GM13977 (cell line): ENCODE results near the gene MEGF6.

Experiments used
- DNase-seq: peaks from one replicate; pipeline ENCODE4 v3.0.0; 2012; ENCODE audit warnings: low spot score
- CTCF ChIP-seq: IDR thresholded peaks from 2 replicates; pipeline ENCODE4 v1.5.1; 2012; ENCODE audit warnings: mild to moderate bottlenecking, control low read depth; ENCODE audit not compliant: insufficient read depth; ENCODE audit errors: extremely low read depth, missing control alignments
- in situ Hi-C: fragments of 300-500 bp; cut with MboI; formaldehyde crosslinking; loops from one replicate; pipeline ENCODE4 v1.12.0; 2022; ENCODE audit warnings: low sequenced_read_pairs, low pct_unique_long_range_greater_than_20kb, mixed read lengths, inconsistent platforms; ENCODE audit not compliant: unreplicated experiment

Gene MEGF6

GRCh38 chr1:3566003-3566885, 45.1 kb downstream of the MEGF6 start:
- no peak for TF ChIP-seq CTCF

GRCh38 chr1:3564921-3565831, 46.1 kb downstream of the MEGF6 start:
- in situ Hi-C loops, result no loop called here
- DNase-seq, result peak; percentile 81
- peak; percentile 80 for TF ChIP-seq CTCF

More at GRCh38 chr1:3566003-3566885, 45.1 kb downstream of the MEGF6 start:
- in situ Hi-C loops, result no loop called here
- DNase-seq, result no peak

GRCh38 chr1:3563610-3564009, 47.7 kb downstream of the MEGF6 start:
- in situ Hi-C loops, result no loop called here
- DNase-seq, result no peak
- no peak for TF ChIP-seq CTCF

GRCh38 chr1:3563125-3563524, 48.2 kb downstream of the MEGF6 start:
- TF ChIP-seq CTCF, result no peak
- DNase-seq, result no peak
- in situ Hi-C loops, result no loop called here

GRCh38 chr1:3562712-3563111, 48.6 kb downstream of the MEGF6 start:
- no peak for DNase-seq
- in situ Hi-C loops, result no loop called here
- TF ChIP-seq CTCF, result no peak

- DNase-seq, result no peak
- in situ Hi-C loops, result no loop called here
- TF ChIP-seq CTCF, result no peak
Measured at GRCh38 chr1:3561702-3562101, 49.6 kb downstream of the MEGF6 start.
